ENCODE data around the gene NARF.

- TF ChIP-seq, protein P1, sequence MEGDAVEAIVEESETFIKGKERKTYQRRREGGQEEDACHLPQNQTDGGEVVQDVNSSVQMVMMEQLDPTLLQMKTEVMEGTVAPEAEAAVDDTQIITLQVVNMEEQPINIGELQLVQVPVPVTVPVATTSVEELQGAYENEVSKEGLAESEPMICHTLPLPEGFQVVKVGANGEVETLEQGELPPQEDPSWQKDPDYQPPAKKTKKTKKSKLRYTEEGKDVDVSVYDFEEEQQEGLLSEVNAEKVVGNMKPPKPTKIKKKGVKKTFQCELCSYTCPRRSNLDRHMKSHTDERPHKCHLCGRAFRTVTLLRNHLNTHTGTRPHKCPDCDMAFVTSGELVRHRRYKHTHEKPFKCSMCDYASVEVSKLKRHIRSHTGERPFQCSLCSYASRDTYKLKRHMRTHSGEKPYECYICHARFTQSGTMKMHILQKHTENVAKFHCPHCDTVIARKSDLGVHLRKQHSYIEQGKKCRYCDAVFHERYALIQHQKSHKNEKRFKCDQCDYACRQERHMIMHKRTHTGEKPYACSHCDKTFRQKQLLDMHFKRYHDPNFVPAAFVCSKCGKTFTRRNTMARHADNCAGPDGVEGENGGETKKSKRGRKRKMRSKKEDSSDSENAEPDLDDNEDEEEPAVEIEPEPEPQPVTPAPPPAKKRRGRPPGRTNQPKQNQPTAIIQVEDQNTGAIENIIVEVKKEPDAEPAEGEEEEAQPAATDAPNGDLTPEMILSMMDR (IDR thresholded peaks at IDR 0.05) = no peak
- no peak for TF ChIP-seq POLR2A (IDR thresholded peaks at IDR 0.05)
Observed at GRCh38 chr17:82415336-82415735, 43.2 kb upstream of the NARF start.

All from uterus (tissue), 2 donors.